ENCODE results near the gene ZNF213.

ZNF213 gene, protein sequence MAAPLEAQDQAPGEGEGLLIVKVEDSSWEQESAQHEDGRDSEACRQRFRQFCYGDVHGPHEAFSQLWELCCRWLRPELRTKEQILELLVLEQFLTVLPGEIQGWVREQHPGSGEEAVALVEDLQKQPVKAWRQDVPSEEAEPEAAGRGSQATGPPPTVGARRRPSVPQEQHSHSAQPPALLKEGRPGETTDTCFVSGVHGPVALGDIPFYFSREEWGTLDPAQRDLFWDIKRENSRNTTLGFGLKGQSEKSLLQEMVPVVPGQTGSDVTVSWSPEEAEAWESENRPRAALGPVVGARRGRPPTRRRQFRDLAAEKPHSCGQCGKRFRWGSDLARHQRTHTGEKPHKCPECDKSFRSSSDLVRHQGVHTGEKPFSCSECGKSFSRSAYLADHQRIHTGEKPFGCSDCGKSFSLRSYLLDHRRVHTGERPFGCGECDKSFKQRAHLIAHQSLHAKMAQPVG

GRCh38 chr16:3134338-3135125, at the start of gene ZNF213:
Gene ZNF213 (plus strand): TSS chr16:3135029. CDS start chr16:3137281, 2,252 bp downstream.
- TF ChIP-seq, protein P1, sequence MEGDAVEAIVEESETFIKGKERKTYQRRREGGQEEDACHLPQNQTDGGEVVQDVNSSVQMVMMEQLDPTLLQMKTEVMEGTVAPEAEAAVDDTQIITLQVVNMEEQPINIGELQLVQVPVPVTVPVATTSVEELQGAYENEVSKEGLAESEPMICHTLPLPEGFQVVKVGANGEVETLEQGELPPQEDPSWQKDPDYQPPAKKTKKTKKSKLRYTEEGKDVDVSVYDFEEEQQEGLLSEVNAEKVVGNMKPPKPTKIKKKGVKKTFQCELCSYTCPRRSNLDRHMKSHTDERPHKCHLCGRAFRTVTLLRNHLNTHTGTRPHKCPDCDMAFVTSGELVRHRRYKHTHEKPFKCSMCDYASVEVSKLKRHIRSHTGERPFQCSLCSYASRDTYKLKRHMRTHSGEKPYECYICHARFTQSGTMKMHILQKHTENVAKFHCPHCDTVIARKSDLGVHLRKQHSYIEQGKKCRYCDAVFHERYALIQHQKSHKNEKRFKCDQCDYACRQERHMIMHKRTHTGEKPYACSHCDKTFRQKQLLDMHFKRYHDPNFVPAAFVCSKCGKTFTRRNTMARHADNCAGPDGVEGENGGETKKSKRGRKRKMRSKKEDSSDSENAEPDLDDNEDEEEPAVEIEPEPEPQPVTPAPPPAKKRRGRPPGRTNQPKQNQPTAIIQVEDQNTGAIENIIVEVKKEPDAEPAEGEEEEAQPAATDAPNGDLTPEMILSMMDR (IDR thresholded peaks at IDR 0.05; ENCODE audit: extremely low read depth, missing control alignments) = no peak
- DNase-seq (ENCODE audit: low spot score) = peak; percentile 96

DNA sequence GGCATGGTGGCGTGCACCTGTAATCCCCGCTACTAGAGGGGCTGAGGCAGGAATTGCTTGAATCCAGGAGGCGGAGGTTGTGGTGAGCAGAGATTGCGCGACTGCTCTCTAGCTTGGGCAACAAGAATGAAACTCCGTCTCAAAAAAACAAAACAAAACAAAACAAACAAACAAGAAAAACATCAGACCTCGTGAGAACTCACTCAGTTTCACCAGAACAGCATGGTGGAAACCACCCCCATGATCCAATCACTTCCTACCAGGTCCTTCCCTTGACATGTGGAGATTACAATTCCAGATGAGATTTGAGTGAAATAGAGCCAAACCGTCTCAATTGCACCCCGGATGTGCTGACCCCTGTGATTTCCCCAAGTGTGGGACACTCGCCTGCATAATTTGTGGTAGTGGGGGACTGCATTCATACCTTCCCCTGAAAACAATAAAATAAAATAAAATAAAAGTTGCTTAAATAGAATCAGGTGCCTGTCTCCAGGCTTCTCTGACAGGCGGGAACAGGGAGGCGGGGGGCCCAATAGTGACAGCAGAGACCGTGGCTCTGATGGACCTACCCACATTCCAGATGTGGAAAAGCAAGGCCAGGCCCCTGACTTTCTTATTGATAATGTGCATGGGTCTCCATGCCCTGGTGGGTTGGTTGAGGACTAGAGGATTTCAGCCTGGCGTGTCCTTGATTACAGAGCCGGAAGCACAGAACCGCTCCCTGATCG, 48.8 kb upstream of the ZNF213 start:
- no peak for DNase-seq (ENCODE audit: low spot score)
- TF ChIP-seq, protein P1 (IDR thresholded peaks at IDR 0.05; ENCODE audit: extremely low read depth, missing control alignments) = no peak

DNA sequence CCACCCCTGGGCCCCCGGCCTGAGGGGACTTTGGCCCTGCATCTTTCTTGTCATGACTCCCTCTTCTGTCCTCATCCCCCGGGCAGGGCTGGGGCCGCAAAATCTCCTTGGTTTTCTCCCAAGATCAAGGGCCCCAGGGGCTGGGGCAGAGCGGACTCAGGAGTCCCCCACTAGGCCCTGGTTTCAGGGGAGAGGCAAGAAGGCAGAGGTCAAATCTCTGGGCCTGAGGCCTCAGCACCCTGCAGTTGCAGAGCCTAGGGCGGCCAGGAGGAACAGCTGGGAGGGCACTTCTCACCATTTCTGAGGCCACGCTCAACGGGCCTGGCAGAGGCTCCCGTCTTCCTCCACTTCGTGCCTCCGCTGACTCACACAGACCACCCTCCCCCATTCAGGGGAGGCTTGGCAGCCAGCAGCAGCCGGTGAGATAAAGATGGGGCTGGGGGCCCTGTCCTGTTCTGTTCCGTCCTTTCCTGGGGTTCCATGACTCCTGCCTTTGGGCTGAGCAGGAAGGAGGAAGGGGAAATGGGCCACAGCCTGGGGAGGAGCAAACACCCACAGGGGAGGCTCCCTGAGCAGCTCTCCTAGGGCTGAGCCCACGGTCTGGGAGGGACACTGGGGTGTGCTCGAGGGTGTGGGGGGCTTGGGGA, 48.1 kb upstream of the ZNF213 start:
- peak; percentile 4 for DNase-seq (ENCODE audit: low spot score)
- TF ChIP-seq, protein P1 (IDR thresholded peaks at IDR 0.05; ENCODE audit: extremely low read depth, missing control alignments) = no peak

DNA sequence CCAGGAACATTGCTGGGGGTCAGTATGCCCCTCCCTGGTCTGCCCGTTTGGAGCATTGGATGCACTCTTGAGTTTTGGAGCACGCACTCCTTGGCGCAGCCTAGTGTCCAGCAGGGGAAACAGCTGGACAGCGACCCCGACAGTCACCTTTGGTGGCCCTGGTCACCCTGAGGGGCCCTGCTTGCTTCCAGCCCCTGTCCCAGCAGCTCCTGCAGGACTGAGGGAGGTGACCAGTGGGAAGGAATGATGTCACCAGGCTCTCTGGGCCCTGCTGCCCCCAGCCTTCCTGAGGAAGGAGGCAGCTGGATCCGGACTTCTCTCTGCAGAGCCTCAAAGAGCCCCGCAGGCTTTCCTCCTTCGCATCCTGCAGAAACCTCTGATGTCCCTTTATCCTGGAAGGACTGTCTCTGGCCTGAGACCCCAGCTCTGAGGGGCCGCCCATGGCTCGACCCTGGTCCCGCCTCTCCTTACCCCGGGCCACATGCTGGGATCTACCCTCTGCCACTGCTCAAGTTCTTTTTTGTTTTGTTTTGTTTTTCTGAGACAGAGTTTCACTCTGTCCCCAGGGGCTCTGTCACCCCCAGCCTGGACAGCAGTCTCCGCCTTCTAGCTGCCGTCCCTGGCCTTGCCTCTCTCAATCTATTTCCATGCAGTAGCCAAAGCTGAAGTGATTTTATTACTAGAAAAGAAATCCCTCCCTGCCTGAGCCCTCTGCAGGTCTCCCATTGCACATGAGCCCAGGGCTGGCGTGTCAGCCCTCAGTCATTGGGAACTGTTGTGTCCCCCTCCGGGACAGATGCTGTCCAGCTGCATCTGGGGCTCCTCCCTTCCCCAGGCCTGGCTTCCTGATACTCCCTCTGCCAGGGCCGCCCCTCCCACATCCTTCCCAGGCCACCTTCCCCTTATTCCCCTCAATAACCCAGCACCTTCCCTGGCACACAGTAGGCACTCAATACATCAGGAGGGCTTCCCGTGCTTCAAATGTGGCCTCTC, 47.3 kb upstream of the ZNF213 start:
- TF ChIP-seq, protein P1 (IDR thresholded peaks at IDR 0.05; ENCODE audit: extremely low read depth, missing control alignments) = peak; percentile 43
- DNase-seq (ENCODE audit: low spot score) = peak; percentile 42

- peak; percentile 10 for DNase-seq (ENCODE audit: low spot score)
- TF ChIP-seq, protein P1 (IDR thresholded peaks at IDR 0.05; ENCODE audit: extremely low read depth, missing control alignments) = no peak
These were observed 46.4 kb upstream of the ZNF213 start for GRCh38 chr16:3088450-3088849.

Data from GM20000 (cell line).